Measurements from ENCODE around the gene SCYL1. TPM values are rescaled to one million over a fixed set of nuclear protein-coding genes. Genes with fewer than 3 reads are reported as not detected.
A peak's percentile ranks its signal among the peaks of the same experiment; 100 is the strongest.

The SCYL1 gene
- total RNA-seq (2021; ENCODE audit: unreplicated experiment) (104 TPM), Bru-seq, nascent RNA (percentile 71 among the genes with signal in this experiment), BruChase-seq, experiment 1, labeled RNA remaining after a 6-hour chase (percentile 87 among the genes with signal in this experiment), BruChase-seq, experiment 2, labeled RNA remaining after a 2-hour chase (percentile 80 among the genes with signal in this experiment)
- polyA plus RNA-seq (2012): 82.4 and 84.4 TPM in 2 replicates
- long read RNA-seq, transcript SCYL1-203 (18 exons, 2,583 nt): minor isoform, 19 of 102 reads
- long read RNA-seq, transcript SCYL1-213 (1 exons, 856 nt): minor isoform, 7 of 102 reads
- long read RNA-seq, transcript SCYL1-201 (18 exons, 2,642 nt): major isoform, 20 of 102 reads
- long read RNA-seq, partial matches to known transcripts: 33 of 102 reads
- long read RNA-seq, other reads (novel, unspliced or antisense): 22 of 102 reads

- CTCF ChIA-PET: interaction anchor here (0.6 to 1.4 kb wide), 4 partner anchors 15 to 69 kb away, joined by 3 to 4 read pairs (median 4); no protein-coding TSS in a partner anchor
- H2AFZ ChIP-seq (ENCODE audit: low read depth, low read length, poor library complexity, severe bottlenecking): no peak within 1 kb of the TSS
- peaks cover 20% of the 10 kb centered on the region for H3K79me2 ChIP-seq (ENCODE audit: insufficient read depth, low read length)
- TF ChIP-seq ZFX (IDR thresholded peaks at IDR 0.05): peak; percentile 100
- TF ChIP-seq SIN3A (IDR thresholded peaks at IDR 0.05; ENCODE audit: low read depth): peak; percentile 58
- TF ChIP-seq POLR2AphosphoS5 (IDR thresholded peaks at IDR 0.05; ENCODE audit: low read depth, low read length): peak; percentile 61
- no peak for TF ChIP-seq FOSL1 (IDR thresholded peaks at IDR 0.05; ENCODE audit: low read depth)
- intact Hi-C loops (cut with micrococcal nuclease): no loop called here
- peaks cover 7 to 17% of the 10 kb centered on the region in 2 experiments; a peak in 3 of 4 replicates for H3K4me1 ChIP-seq (ENCODE audit: control insufficient read depth in 1 of 2, insufficient read depth in 2 of 2, low read length in 2 of 2)
- peaks cover 9 to 16% of the 10 kb centered on the region in 2 experiments; a peak in 2 of 4 replicates for H3K36me3 ChIP-seq (ENCODE audit: control insufficient read depth in 1 of 2, insufficient read depth in 2 of 2, low read length in 2 of 2)
- no peaks in the 10 kb centered on the region for H3K9me2 ChIP-seq (ENCODE audit: insufficient read depth)
- no TSS peak for BruUV-seq (replicated peaks)
- peak within 1 kb of the TSS; percentile 96 for H3K9ac ChIP-seq (ENCODE audit: low read length)
- POLR2A ChIA-PET: interaction anchor here (1.1 to 2.6 kb wide), 6 partner anchors 13 to 106 kb away, joined by 3 to 11 read pairs (median 4); partner anchors contain the start of genes EHBP1L1 and MALAT1
- no peaks in the 10 kb centered on the region for H3K27me3 ChIP-seq (ENCODE audit: insufficient read depth, low read length)
- peak within 1 kb of the TSS; percentile 86 for H3K27ac ChIP-seq (ENCODE audit: low read depth, low read length)
- RAD21 ChIA-PET (ENCODE audit: low non-redundant PET in 1 of 2, low total read pairs in 2 of 2, uncharacterized antibody in 2 of 2, unreplicated experiment in 2 of 2): interaction anchor here in 1 of 2 experiments (1.0 kb wide), 1 partner anchor 16 kb away, joined by 4 read pairs; no protein-coding TSS in a partner anchor
- peak within 1 kb of the TSS; percentile 90 to 94 for H3K4me3 ChIP-seq (replicated peaks in 1 of 2; ENCODE audit: low read depth in 1 of 2, low read length in 2 of 2)
- no peaks in the 10 kb centered on the region for H3K9me3 ChIP-seq (ENCODE audit: control insufficient read depth in 1 of 2, insufficient read depth in 1 of 2, low read depth in 1 of 2, low read length in 2 of 2)
- DNase-seq (ENCODE audit: low read depth, low spot score) (no peak), ATAC-seq (peak; percentile 91)
- H3K4me2 ChIP-seq (ENCODE audit: low read length): peak within 1 kb of the TSS; percentile 99
- no peaks in the 10 kb centered on the region for H4K20me1 ChIP-seq (ENCODE audit: insufficient read depth)
These were observed at the start of gene SCYL1 for GRCh38 chr11:65524741-65525545. Gene SCYL1, plus strand, starts transcription at chr11:65525083. Its CDS starts 71 bp downstream, at chr11:65525154.

GRCh38 chr11:65476632-65477148 is 48.2 kb upstream of the SCYL1 start:
- H3K27ac ChIP-seq (ENCODE audit: low read depth, low read length): peak overlapping the region; percentile 97
- no peaks in the 10 kb centered on the region for H3K36me3 ChIP-seq (ENCODE audit: control insufficient read depth in 1 of 2, insufficient read depth in 2 of 2, low read length in 2 of 2)
- BruUV-seq (replicated peaks): TSS peak; percentile 92
- CTCF ChIA-PET: interaction anchor here (1.3 to 2.6 kb wide), 2 partner anchors 9 to 17 kb away, joined by 4 to 8 read pairs; no protein-coding TSS in a partner anchor
- H3K4me1 ChIP-seq (ENCODE audit: control insufficient read depth in 1 of 2, insufficient read depth in 2 of 2, low read length in 2 of 2): peaks cover 72 to 89% of the 10 kb centered on the region in 2 experiments
- ATAC-seq: peak; percentile 0; the same call in 1 of the 2 replicates
- H2AFZ ChIP-seq (ENCODE audit: low read depth, low read length, poor library complexity, severe bottlenecking): no peak overlapping the region
- no peak for DNase-seq (ENCODE audit: low read depth, low spot score)
- POLR2A ChIA-PET: interaction anchor here (0.6 to 15.6 kb wide), 8 partner anchors 11 to 63 kb away, joined by 3 to 1499 read pairs (median 5); partner anchors contain the start of genes MALAT1 and NEAT1
- H3K4me3 ChIP-seq (replicated peaks in 1 of 2; ENCODE audit: low read depth in 1 of 2, low read length in 2 of 2): peak overlapping the region; percentile 86
- H3K9me3 ChIP-seq (ENCODE audit: control insufficient read depth in 1 of 2, insufficient read depth in 1 of 2, low read depth in 1 of 2, low read length in 2 of 2): no peaks in the 10 kb centered on the region
- intact Hi-C loops (cut with micrococcal nuclease): loop anchor here (2.0 kb wide), 1 partner anchor 20 kb away; no protein-coding TSS in a partner anchor
- H3K9ac ChIP-seq (ENCODE audit: low read length): peak overlapping the region; percentile 96
- peak overlapping the region; percentile 93 for H3K4me2 ChIP-seq (ENCODE audit: low read length)
- H3K79me2 ChIP-seq (ENCODE audit: insufficient read depth, low read length): peaks cover 36% of the 10 kb centered on the region
- H3K9me2 ChIP-seq (ENCODE audit: insufficient read depth): no peaks in the 10 kb centered on the region
- H3K27me3 ChIP-seq (ENCODE audit: insufficient read depth, low read length): no peaks in the 10 kb centered on the region
- no peaks in the 10 kb centered on the region for H4K20me1 ChIP-seq (ENCODE audit: insufficient read depth)
- RAD21 ChIA-PET (ENCODE audit: low non-redundant PET in 1 of 2, low total read pairs in 2 of 2, uncharacterized antibody in 2 of 2, unreplicated experiment in 2 of 2): interaction anchor here (0.5 to 3.4 kb wide), 3 partner anchors 17 to 23 kb away, joined by 3 to 13 read pairs (median 4); partner anchors contain the start of gene MALAT1 (in 1 of the 2)
- TF ChIP-seq ZFX (IDR thresholded peaks at IDR 0.05) (peak; percentile 79), REST (IDR thresholded peaks at IDR 0.05; ENCODE audit: low read depth) (no peak)
